Measurements from ENCODE around the gene BTK.

DNA sequence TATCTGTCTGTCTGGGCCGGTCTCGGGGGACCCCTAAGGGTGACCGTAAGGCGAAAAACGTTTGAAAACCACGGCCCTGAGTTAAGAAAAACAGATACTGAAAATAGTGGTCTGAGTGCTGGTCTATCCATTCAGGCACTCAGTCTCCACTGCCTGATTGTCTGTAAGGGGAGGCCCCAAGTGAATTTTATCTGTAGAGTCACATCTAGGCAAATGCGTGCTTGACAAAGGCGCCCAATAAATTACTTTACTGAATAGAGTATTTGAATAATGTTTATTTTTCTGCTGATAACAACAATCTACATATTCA, 22.5 kb upstream of the BTK start:
- TF ChIP-seq, protein P1, sequence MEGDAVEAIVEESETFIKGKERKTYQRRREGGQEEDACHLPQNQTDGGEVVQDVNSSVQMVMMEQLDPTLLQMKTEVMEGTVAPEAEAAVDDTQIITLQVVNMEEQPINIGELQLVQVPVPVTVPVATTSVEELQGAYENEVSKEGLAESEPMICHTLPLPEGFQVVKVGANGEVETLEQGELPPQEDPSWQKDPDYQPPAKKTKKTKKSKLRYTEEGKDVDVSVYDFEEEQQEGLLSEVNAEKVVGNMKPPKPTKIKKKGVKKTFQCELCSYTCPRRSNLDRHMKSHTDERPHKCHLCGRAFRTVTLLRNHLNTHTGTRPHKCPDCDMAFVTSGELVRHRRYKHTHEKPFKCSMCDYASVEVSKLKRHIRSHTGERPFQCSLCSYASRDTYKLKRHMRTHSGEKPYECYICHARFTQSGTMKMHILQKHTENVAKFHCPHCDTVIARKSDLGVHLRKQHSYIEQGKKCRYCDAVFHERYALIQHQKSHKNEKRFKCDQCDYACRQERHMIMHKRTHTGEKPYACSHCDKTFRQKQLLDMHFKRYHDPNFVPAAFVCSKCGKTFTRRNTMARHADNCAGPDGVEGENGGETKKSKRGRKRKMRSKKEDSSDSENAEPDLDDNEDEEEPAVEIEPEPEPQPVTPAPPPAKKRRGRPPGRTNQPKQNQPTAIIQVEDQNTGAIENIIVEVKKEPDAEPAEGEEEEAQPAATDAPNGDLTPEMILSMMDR (IDR thresholded peaks at IDR 0.05; ENCODE audit: low read depth, low read length), result no peak
- no peak for TF ChIP-seq POLR2A (IDR thresholded peaks at IDR 0.05; ENCODE audit: extremely low read depth, insufficient read length)
